ENCODE measurements around the gene WNK3. TPM values are rescaled to one million over a fixed set of nuclear protein-coding genes. Genes with fewer than 3 reads are reported as not detected.

WNK3 gene
- polyA plus RNA-seq, 1 of the 3 experiments (the other 2 are of a cell fraction), result 0.54 TPM

- DNase-seq, result no peak
- H4K20me1 ChIP-seq (ENCODE audit: insufficient read depth), result no peaks in the 10 kb centered on the region
- no peaks in the 10 kb centered on the region for H3K4me1 ChIP-seq (ENCODE audit: control insufficient read depth in 1 of 2, insufficient read depth in 2 of 2, low read depth in 1 of 2, low read length in 1 of 2)
- no peak overlapping the region for H3K4me2 ChIP-seq
- H3K9me2 ChIP-seq, result no peaks in the 10 kb centered on the region
- ChIA-PET CTCF (no interaction called here), POLR2A (no interaction called here)
- no peak overlapping the region for H3K27ac ChIP-seq (ENCODE audit: low read depth in 2 of 2, low read length in 1 of 2)
- H3K9ac ChIP-seq, result no peak overlapping the region
- 45% methylated on average over 2 of the region's 2 CpGs for WGBS (ENCODE audit: low lambda C conversion rate)
- H3K79me2 ChIP-seq (ENCODE audit: insufficient read depth), result no peaks in the 10 kb centered on the region
- no peak overlapping the region for H3K4me3 ChIP-seq (ENCODE audit: low read depth in 2 of 2, low read length in 1 of 2)
- H3K9me3 ChIP-seq, result no peaks in the 10 kb centered on the region
- H3F3A ChIP-seq (replicated peaks; ENCODE audit: insufficient read depth), result no peaks in the 10 kb centered on the region
- H2AFZ ChIP-seq (ENCODE audit: low read depth), result no peak overlapping the region
- no peaks in the 10 kb centered on the region for H3K36me3 ChIP-seq (replicated peaks in 1 of 2; ENCODE audit: control insufficient read depth in 1 of 2, insufficient read depth in 2 of 2, low read length in 1 of 2)
- TF ChIP-seq SIN3A (IDR thresholded peaks at IDR 0.05; ENCODE audit: borderline replicate concordance, low read depth, low read length), result no peak
- no peak for TF ChIP-seq PBX3 (IDR thresholded peaks at IDR 0.05)
- no peak for TF ChIP-seq USF1 (IDR thresholded peaks at IDR 0.05; ENCODE audit: borderline replicate concordance, low read depth)
- no peak for TF ChIP-seq FOXJ3 (CRISPR knock-in tag; IDR thresholded peaks at IDR 0.05)
- TF ChIP-seq MAX (IDR thresholded peaks at IDR 0.05; ENCODE audit: low read depth), result no peak
- no peak for TF ChIP-seq TCF12 (IDR thresholded peaks at IDR 0.05)
- TF ChIP-seq POLR2AphosphoS5 (IDR thresholded peaks at IDR 0.05; ENCODE audit: low read depth, low read length), result no peak
- no peak for TF ChIP-seq GATA2 (CRISPR knock-in tag; IDR thresholded peaks at IDR 0.05)
- TF ChIP-seq NRF1 (IDR thresholded peaks at IDR 0.05; ENCODE audit: low read depth, low read length), result no peak
- no peak for TF ChIP-seq FOXM1 (IDR thresholded peaks at IDR 0.05; ENCODE audit: low read depth)
- no peaks in the 10 kb centered on the region for H3K27me3 ChIP-seq (ENCODE audit: insufficient read depth)
These were observed 51.5 kb downstream of the WNK3 start for GRCh38 chrX:54306379-54306778.

GRCh38 chrX:54301516-54301915 is 56.3 kb downstream of the WNK3 start:
- Histone ChIP-seq H3F3A (replicated peaks; ENCODE audit: insufficient read depth) (no peaks in the 10 kb centered on the region), H3K9me2 (no peaks in the 10 kb centered on the region), H3K36me3 (replicated peaks in 1 of 2; ENCODE audit: control insufficient read depth in 1 of 2, insufficient read depth in 2 of 2, low read length in 1 of 2) (peaks cover 0 to 3% of the 10 kb centered on the region in 2 experiments), H3K27me3 (ENCODE audit: insufficient read depth) (no peaks in the 10 kb centered on the region), H3K9ac (no peak overlapping the region), H3K9me3 (no peaks in the 10 kb centered on the region), H4K20me1 (ENCODE audit: insufficient read depth) (no peaks in the 10 kb centered on the region), H3K4me1 (ENCODE audit: control insufficient read depth in 1 of 2, insufficient read depth in 2 of 2, low read depth in 1 of 2, low read length in 1 of 2) (no peaks in the 10 kb centered on the region), H3K4me3 (ENCODE audit: low read depth in 2 of 2, low read length in 1 of 2) (no peak overlapping the region), H3K27ac (ENCODE audit: low read depth in 2 of 2, low read length in 1 of 2) (no peak overlapping the region), H3K79me2 (ENCODE audit: insufficient read depth) (no peaks in the 10 kb centered on the region), H3K4me2 (no peak overlapping the region), H2AFZ (ENCODE audit: low read depth) (no peak overlapping the region)
- 65% methylated on average over 4 of the region's 4 CpGs for WGBS (ENCODE audit: low lambda C conversion rate)
- no peak for DNase-seq
- TF ChIP-seq MAX (IDR thresholded peaks at IDR 0.05; ENCODE audit: low read depth), result no peak
- no peak for TF ChIP-seq SMC3 (IDR thresholded peaks at IDR 0.05; ENCODE audit: low read depth, low read length)
- TF ChIP-seq YY1 (IDR thresholded peaks at IDR 0.05; ENCODE audit: low read depth), result no peak
- TF ChIP-seq ELF1 (IDR thresholded peaks at IDR 0.05), result no peak
- TF ChIP-seq FOXM1 (IDR thresholded peaks at IDR 0.05; ENCODE audit: low read depth), result no peak
- TF ChIP-seq NRF1 (IDR thresholded peaks at IDR 0.05; ENCODE audit: low read depth, low read length), result no peak
- no peak for TF ChIP-seq POLR2AphosphoS5 (IDR thresholded peaks at IDR 0.05; ENCODE audit: low read depth, low read length)
- no peak for TF ChIP-seq ZBTB33 (IDR thresholded peaks at IDR 0.05; ENCODE audit: borderline replicate concordance, low read depth)
- TF ChIP-seq GATA2 (CRISPR knock-in tag; IDR thresholded peaks at IDR 0.05), result no peak
- no peak for TF ChIP-seq NFIC (IDR thresholded peaks at IDR 0.05; ENCODE audit: borderline replicate concordance)
- no peak for TF ChIP-seq RAD21 (IDR thresholded peaks at IDR 0.05; ENCODE audit: low read length)
- no peak for TF ChIP-seq TCF12 (IDR thresholded peaks at IDR 0.05)
- TF ChIP-seq JUND (IDR thresholded peaks at IDR 0.05), result no peak
- no peak for TF ChIP-seq FOXJ3 (CRISPR knock-in tag; IDR thresholded peaks at IDR 0.05)
- no peak for TF ChIP-seq TAF1 (IDR thresholded peaks at IDR 0.05; ENCODE audit: borderline replicate concordance, low read depth, low read length)
- ChIA-PET POLR2A (no interaction called here), CTCF (no interaction called here)
